Right lobe of liver (tissue), 6 donors: Measurements from ENCODE around the gene PRR35. TPM values are rescaled to one million over a fixed set of nuclear protein-coding genes. Genes with fewer than 3 reads are reported as not detected.

Source experiments
- ATAC-seq, 4 donors: fragments of 200-7000 bp; cut with Tn5 transposase; one replicate each; pipeline ENCODE4 v1.9.1; 2020; ENCODE audit warnings: mild to moderate bottlenecking in 4 of 4, moderate library complexity in 4 of 4
- DNase-seq, 3 donors: peaks; one replicate each; pipeline ENCODE4 v3.0.0-alpha.2; 2020
- H3K27ac ChIP-seq, 3 donors: fragments of 200-600 bp; one replicate each; pipeline ENCODE4 v1.8.0; 2022
- H3K27me3 ChIP-seq, 2 donors: fragments of 200-600 bp; one replicate each; pipeline ENCODE4 v1.8.0; 2022
- H3K36me3 ChIP-seq, 4 donors: fragments of 200-600 bp; sonication (generic) in 1 of 4; one replicate each; pipeline versions ENCODE4 v1.5.1 to v1.8.0; 2017 to 2022; ENCODE audit warnings: control low read depth in 1 of 4
- H3K4me1 ChIP-seq, 4 donors: fragments of 200-600 bp; sonication (generic) in 1 of 4; one replicate each; pipeline versions ENCODE4 v1.5.1 to v1.8.0; 2017 to 2022; ENCODE audit warnings: control low read depth in 1 of 4
- H3K4me3 ChIP-seq, 3 donors: fragments of 200-600 bp; one replicate each; pipeline ENCODE4 v1.8.0; 2022
- H3K9me3 ChIP-seq, 4 donors: fragments of 200-600 bp; sonication (generic) in 1 of 4; one replicate each; pipeline versions ENCODE4 v1.5.1 to v1.8.0; 2017 to 2022; ENCODE audit warnings: control low read depth in 1 of 4
- POLR2A ChIP-seq: fragments of 450-650 bp; IDR thresholded peaks from one replicate; pipeline ENCODE4 v1.6.1; 2017; ENCODE audit warnings: antibody characterized with exemption, mild to moderate bottlenecking
- WGBS: methylation state at CpG from one replicate; pipeline ENCODE4 v1.1.6; 2018; ENCODE audit warnings: low coverage, low lambda C conversion rate; ENCODE audit not compliant: insufficient coverage; ENCODE audit errors: missing lambda C conversion rate; 5-methylcytosine and 5-hydroxymethylcytosine counted together
- intact Hi-C, 2 donors: fragments of 100-400 bp; cut with DNase I; formaldehyde crosslinking; loops; one replicate each; pipeline versions ENCODE4 v1.11.2 to v1.14.1; 2022
- total RNA-seq, 6 experiments: library from RNA; depleted of rRNA in 2 of 6; stranded (reverse); fragments of >200 nt in 2 of 6; fragmentation: NEBNext Ultra II Directional in 3 of 6; extraction: Animal tissue kit (Norgen Biotek cat#: 25700) in 3 of 6; gene quantifications; one replicate each; pipeline versions ENCODE4 v1.1.0 to v1.2.4, GENCODE V29; 2016 to 2023
- TF ChIP-seq, protein P1 (sequence below), 4 donors: fragments of 200-600 bp in 3 of 4; fragments of 450-650 bp in 1 of 4; IDR thresholded peaks; one replicate each; pipeline versions ENCODE4 v1.5.1 to v1.8.0; 2016 to 2022; ENCODE audit warnings: antibody characterized with exemption in 4 of 4, mild to moderate bottlenecking in 2 of 4
- donor health status: DM: no; HTN: yes; CAD: no.
- donor health status: DM: no; HTN: no; CAD: no.
- donor health status: DM: no; HTN: no; CAD: no.
- donor health status: DM: no; HTN: yes; CAD: no.
- donor health status: DM: no; HTN: yes; CAD: no.

The PRR35 gene
- total RNA-seq, 6 experiments from 2014 or later: not detected

DNA sequence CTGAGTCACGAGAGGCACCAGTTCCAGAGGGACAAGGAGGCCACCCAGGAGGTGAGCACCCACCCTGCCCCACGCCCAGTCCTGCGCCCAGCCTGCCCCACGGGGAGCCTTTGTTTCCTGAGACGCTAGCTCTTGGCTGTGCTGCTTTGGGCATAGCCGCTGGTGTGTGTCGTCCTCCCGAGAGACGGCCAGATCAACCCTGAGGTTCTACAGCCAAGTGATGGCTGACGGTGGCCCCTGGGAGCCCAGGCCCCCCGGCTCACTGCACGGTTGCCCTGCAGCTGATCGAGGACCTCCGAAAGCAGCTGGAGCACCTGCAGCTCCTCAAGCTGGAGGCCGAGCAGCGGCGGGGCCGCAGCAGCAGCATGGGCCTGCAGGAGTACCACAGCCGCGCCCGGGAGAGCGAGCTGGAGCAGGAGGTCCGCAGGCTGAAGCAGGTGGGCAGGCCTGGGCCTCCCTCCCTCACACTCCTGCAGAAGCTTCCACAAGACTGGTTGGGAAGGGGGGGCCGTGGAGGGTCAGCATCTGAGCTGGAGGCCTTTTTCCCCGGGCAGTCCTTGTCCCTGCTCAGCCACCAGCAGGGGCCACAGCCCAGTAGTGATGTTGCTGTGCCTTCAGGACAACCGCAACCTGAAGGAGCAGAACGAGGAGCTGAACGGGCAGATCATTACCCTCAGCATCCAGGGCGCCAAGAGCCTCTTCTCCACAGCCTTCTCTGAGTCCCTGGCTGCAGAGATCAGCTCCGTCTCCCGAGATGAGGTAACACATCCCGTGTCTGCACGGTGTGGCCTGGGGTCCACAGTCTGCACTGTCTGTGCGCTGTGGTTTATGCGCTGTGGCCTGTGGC is 40.1 kb upstream of the PRR35 start:
- Histone ChIP-seq H3K36me3 (peaks cover 3 to 41% (median 6%) of the 10 kb centered on the region in 4 donors), H3K4me1 (no peaks in the 10 kb centered on the region), H3K9me3 (no peaks in the 10 kb centered on the region), H3K4me3 (no peak overlapping the region), H3K27ac (no peak overlapping the region), H3K27me3 (no peaks in the 10 kb centered on the region)
- intact Hi-C loops: no loop called here
- TF ChIP-seq, protein P1, sequence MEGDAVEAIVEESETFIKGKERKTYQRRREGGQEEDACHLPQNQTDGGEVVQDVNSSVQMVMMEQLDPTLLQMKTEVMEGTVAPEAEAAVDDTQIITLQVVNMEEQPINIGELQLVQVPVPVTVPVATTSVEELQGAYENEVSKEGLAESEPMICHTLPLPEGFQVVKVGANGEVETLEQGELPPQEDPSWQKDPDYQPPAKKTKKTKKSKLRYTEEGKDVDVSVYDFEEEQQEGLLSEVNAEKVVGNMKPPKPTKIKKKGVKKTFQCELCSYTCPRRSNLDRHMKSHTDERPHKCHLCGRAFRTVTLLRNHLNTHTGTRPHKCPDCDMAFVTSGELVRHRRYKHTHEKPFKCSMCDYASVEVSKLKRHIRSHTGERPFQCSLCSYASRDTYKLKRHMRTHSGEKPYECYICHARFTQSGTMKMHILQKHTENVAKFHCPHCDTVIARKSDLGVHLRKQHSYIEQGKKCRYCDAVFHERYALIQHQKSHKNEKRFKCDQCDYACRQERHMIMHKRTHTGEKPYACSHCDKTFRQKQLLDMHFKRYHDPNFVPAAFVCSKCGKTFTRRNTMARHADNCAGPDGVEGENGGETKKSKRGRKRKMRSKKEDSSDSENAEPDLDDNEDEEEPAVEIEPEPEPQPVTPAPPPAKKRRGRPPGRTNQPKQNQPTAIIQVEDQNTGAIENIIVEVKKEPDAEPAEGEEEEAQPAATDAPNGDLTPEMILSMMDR (IDR thresholded peaks at IDR 0.05): no peak
- no peak for TF ChIP-seq POLR2A
- ATAC-seq: no peak
- DNase-seq: no peak
- 88% methylated on average over 4 of the region's 35 CpGs for WGBS

DNA sequence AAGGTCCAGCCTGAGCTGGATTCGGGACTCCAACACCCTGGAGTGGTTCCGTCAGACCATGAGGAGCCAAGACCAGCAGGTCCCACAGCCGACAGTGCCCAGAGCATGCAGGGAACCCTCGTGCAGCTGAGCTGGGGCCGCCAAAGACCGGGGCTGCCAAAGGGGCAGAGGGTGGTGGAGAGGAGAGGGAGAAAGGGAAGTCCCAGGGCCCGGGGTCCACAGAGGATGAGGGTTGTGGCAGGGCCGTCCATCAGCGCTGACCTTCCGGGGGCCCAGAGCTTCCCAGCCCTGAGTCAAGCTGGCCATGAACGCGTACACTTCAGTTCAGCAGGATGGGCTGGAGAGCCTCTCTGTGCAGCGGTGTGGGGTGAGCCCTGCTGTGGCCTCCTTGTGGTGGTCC is 39.3 kb upstream of the PRR35 start:
- DNase-seq: no peak
- TF ChIP-seq, protein P1 (IDR thresholded peaks at IDR 0.05): no peak
- no peak for TF ChIP-seq POLR2A
- ATAC-seq: no peak
- no CpG with 5 or more reads among the region's 13 CpGs for WGBS
- Histone ChIP-seq H3K27ac (no peak overlapping the region), H3K4me3 (no peak overlapping the region), H3K9me3 (no peaks in the 10 kb centered on the region), H3K4me1 (peaks cover 0 to 2% (median under 1%) of the 10 kb centered on the region in 4 donors), H3K27me3 (no peaks in the 10 kb centered on the region), H3K36me3 (peaks cover 3 to 36% (median 6%) of the 10 kb centered on the region in 4 donors)
- intact Hi-C loops: no loop called here

DNA sequence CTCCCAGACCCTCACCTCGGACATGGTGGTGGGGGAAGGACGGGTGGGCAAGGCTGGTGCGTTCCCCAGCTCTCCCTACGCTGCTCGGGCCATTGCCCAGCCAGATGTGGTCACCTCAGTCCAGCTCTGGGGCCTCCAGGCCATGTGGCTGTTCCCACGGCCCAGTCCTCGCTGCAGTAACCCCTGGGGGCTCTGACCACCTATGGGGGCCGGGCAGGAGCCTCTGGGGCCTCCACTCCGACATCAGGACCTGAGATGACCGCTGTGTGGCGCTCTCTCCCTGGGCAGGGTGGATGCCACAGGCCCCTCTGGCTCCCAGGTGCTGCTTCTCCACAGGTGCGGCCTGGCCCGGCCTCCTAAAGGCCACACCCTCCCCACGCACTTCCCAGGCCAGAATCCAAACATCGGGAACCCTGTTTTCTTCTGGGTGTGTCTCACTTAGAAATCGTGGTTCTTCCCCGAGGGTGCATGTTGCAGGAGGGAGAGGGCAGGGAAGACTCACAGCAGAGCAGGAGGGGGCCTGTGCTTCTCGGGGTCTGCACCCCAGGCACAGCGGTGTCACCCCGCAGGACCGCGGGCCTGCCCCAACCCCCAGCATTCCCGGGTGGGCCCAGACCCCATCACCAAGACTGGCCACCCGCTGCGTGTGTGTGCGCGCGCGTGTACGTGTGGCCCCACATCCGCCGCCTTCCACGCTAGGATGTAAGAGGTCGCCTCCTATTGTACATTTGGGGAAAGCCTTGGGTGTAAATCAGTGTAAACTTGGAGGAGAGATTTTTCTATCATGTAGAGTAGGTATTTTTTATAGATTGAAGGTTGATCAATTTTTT is 38.6 kb upstream of the PRR35 start:
- DNase-seq (no peak), ATAC-seq (peak in 1 of 4 donors; percentile 2)
- Histone ChIP-seq H3K4me1 (peaks cover 0 to 9% (median 4%) of the 10 kb centered on the region in 4 donors), H3K4me3 (no peak overlapping the region), H3K27me3 (no peaks in the 10 kb centered on the region), H3K27ac (no peak overlapping the region), H3K9me3 (no peaks in the 10 kb centered on the region), H3K36me3 (peaks cover 3 to 29% (median 6%) of the 10 kb centered on the region in 4 donors)
- TF ChIP-seq, protein P1 (IDR thresholded peaks at IDR 0.05): no peak
- no peak for TF ChIP-seq POLR2A
- WGBS: 58% methylated on average over 4 of the region's 34 CpGs
- intact Hi-C loops: no loop called here

DNA sequence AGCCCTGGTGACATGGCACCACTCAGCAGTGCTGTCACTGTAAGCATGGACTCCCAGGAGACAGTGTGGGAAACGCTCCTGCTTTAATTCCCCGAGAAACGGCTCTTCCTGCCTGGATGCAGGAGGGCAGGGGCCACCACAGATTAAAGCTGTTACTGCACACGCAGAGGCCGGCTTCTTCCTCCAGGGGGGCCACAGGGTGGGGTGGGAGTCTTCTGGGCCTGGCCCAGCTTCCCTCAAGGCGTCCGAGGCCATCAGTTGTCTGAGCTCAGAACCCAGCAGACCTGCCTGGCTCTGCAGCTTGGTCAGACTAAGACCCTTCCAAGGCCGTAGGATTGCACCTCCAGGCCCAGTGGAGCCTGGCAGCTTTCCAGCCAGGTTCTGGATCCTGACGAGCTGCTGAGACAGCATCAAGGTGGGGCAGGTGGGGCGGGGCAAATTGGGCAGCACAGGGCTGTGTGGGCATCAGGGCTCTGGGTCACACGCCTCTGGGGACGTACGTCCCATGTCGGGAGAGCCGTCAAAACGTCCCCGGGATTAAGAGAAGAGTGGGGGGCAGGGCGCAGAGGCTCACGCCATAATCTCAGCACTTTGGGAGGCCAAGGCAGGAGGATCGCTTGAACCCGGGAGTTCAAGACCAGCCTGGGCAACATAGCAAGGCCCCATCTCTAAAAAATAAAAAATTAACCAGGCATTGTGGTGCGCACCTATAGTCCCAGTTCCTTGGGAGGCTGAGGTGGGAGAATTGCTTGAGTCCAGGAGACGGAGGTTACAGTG is 37.7 kb upstream of the PRR35 start:
- H3K9me3 ChIP-seq: no peaks in the 10 kb centered on the region
- WGBS: 80% methylated on average over 9 of the region's 23 CpGs
- no peak overlapping the region for H3K4me3 ChIP-seq
- H3K27me3 ChIP-seq: no peaks in the 10 kb centered on the region
- intact Hi-C loops: no loop called here
- H3K36me3 ChIP-seq: peaks cover 3 to 25% (median 5%) of the 10 kb centered on the region in 4 donors
- no peak for DNase-seq
- H3K4me1 ChIP-seq: peaks cover 0 to 12% (median 4%) of the 10 kb centered on the region in 4 donors
- H3K27ac ChIP-seq: no peak overlapping the region
- TF ChIP-seq, protein P1 (IDR thresholded peaks at IDR 0.05): no peak
- no peak for TF ChIP-seq POLR2A
- no peak for ATAC-seq
